SK-N-SH treated with all-trans-retinoic acid at 6 μM for 48 hours (cell line): Measurements from ENCODE around the gene DIPK2B.

Experiments used
- ATAC-seq: fragments of 200-7000 bp; cut with Tn5 transposase; 3 replicates; pipeline ENCODE4 v1.9.1; 2020; ENCODE audit warnings: mild to moderate bottlenecking, moderate library complexity
- ARNTL ChIP-seq: fragments of 450-650 bp; formaldehyde crosslinking; IDR thresholded peaks from 2 replicates; pipeline ENCODE4 v1.5.0; 2020; ENCODE audit warnings: low read depth, mild to moderate bottlenecking, moderate library complexity, borderline replicate concordance
- BACH2 ChIP-seq: fragments of 250-450 bp; sonication (Bioruptor Pico); IDR thresholded peaks from 2 replicates; pipeline ENCODE4 v1.9.0; 2021; ENCODE audit warnings: mild to moderate bottlenecking, borderline replicate concordance
- CSDC2 ChIP-seq: fragments of 250-450 bp; sonication (Bioruptor Pico); IDR thresholded peaks from 2 replicates; pipeline ENCODE4 v1.5.0; 2020; ENCODE audit warnings: mild to moderate bottlenecking, moderate library complexity
- ESRRG ChIP-seq: fragments of 250-450 bp; sonication (Bioruptor Pico); IDR thresholded peaks from 2 replicates; pipeline ENCODE4 v1.6.1; 2021; ENCODE audit warnings: mild to moderate bottlenecking
- ISL1 ChIP-seq: fragments of 250-450 bp; sonication (Bioruptor Pico); IDR thresholded peaks from 2 replicates; pipeline ENCODE4 v2.1.2; 2022; ENCODE audit warnings: mild to moderate bottlenecking, moderate library complexity
- OSR1 ChIP-seq: fragments of 250-450 bp; sonication (Bioruptor Pico); IDR thresholded peaks from 2 replicates; pipeline ENCODE4 v1.8.0; 2022; ENCODE audit warnings: moderate library complexity, mild to moderate bottlenecking, inconsistent platforms
- PPARA ChIP-seq: fragments of 250-450 bp; sonication (Bioruptor Pico); IDR thresholded peaks from 2 replicates; pipeline ENCODE4 v1.5.0; 2020; ENCODE audit warnings: mild to moderate bottlenecking, borderline replicate concordance
- RARB ChIP-seq: fragments of 250-450 bp; sonication (Bioruptor Pico); IDR thresholded peaks from 2 replicates; pipeline ENCODE4 v1.8.0; 2021; ENCODE audit warnings: mild to moderate bottlenecking, moderate library complexity
- SNAI2 ChIP-seq: fragments of 250-450 bp; sonication (Bioruptor Pico); IDR thresholded peaks from 2 replicates; pipeline ENCODE4 v1.5.0; 2020; ENCODE audit warnings: mild to moderate bottlenecking, moderate library complexity
- TOX ChIP-seq: fragments of 250-450 bp; sonication (Bioruptor Pico); IDR thresholded peaks from 2 replicates; pipeline ENCODE4 v1.8.0; 2021; ENCODE audit warnings: mild to moderate bottlenecking, moderate library complexity, borderline replicate concordance
- TSHZ2 ChIP-seq: fragments of 250-450 bp; sonication (Bioruptor Pico); IDR thresholded peaks from 2 replicates; pipeline ENCODE4 v1.5.0; 2020; ENCODE audit warnings: mild to moderate bottlenecking, moderate library complexity
- ZC3H10 ChIP-seq: fragments of 250-450 bp; sonication (Bioruptor Pico); IDR thresholded peaks from 2 replicates; pipeline ENCODE4 v1.5.1; 2021; ENCODE audit warnings: mild to moderate bottlenecking, moderate library complexity
- ZFP3 ChIP-seq: fragments of 250-450 bp; sonication (Bioruptor Pico); IDR thresholded peaks from 2 replicates; pipeline ENCODE4 v1.5.0; 2020; ENCODE audit warnings: mild to moderate bottlenecking, moderate library complexity
- ZFP30 ChIP-seq: fragments of 450-650 bp; formaldehyde crosslinking; IDR thresholded peaks from 2 replicates; pipeline ENCODE4 v1.5.0; 2022; ENCODE audit warnings: mild to moderate bottlenecking, moderate library complexity
- ZNF565 ChIP-seq: fragments of 450-650 bp; formaldehyde crosslinking; conservative IDR thresholded peaks from 2 replicates; pipeline ENCODE4 v1.5.0; 2020; ENCODE audit warnings: low read depth, mild to moderate bottlenecking, moderate library complexity
- ZNF70 ChIP-seq: fragments of 450-650 bp; formaldehyde crosslinking; IDR thresholded peaks from 2 replicates; pipeline ENCODE4 v1.5.0; 2020; ENCODE audit warnings: mild to moderate bottlenecking, moderate library complexity
- ZNF8 ChIP-seq: fragments of 450-650 bp; formaldehyde crosslinking; IDR thresholded peaks from 2 replicates; pipeline ENCODE4 v1.5.0; 2020; ENCODE audit warnings: mild to moderate bottlenecking, moderate library complexity
- TF ChIP-seq, protein P1 (sequence below): fragments of 250-450 bp; sonication (Bioruptor Pico); IDR thresholded peaks from 2 replicates; pipeline ENCODE4 v1.8.0; 2020; ENCODE audit warnings: mild to moderate bottlenecking, moderate library complexity, borderline replicate concordance
- TF ChIP-seq, protein P2 (sequence below): fragments of 250-450 bp; sonication (Bioruptor Pico); IDR thresholded peaks from 2 replicates; pipeline ENCODE4 v1.5.1; 2021; ENCODE audit warnings: mild to moderate bottlenecking, moderate library complexity
- TF ChIP-seq, protein P3 (sequence below): fragments of 250-450 bp; sonication (Bioruptor Pico); IDR thresholded peaks from 2 replicates; pipeline ENCODE4 v1.5.1; 2020; ENCODE audit warnings: low read depth, mild to moderate bottlenecking, moderate library complexity
- TF ChIP-seq, protein P4 (sequence below): fragments of 250-450 bp; sonication (Bioruptor Pico); IDR thresholded peaks from 2 replicates; pipeline ENCODE4 v1.8.0; 2021; ENCODE audit warnings: low read depth, mild to moderate bottlenecking, moderate library complexity, borderline replicate concordance

Gene DIPK2B

DNA sequence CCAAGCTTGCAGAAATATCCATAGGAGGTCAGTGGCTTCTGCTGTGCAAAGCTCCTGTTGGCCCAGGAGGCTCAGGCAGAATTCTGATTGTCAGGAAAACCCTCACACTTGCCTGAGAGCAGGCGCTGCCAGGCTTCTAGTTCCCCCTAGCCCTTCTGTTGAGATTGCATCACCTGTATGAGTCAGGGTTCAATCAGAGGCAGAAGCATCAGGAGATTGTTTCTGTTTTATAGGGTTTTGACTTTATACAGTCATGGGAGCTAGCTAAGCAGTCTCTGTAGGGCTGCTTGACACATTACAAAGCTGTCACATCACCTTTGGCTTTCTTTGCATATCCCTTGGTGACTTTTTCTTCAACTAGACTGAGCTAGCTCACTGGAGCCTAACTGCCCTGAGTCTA is 27.8 kb downstream of the DIPK2B start:
- TF ChIP-seq ESRRG (CRISPR knock-in tag): no peak
- no peak for TF ChIP-seq ZNF8 (CRISPR knock-in tag)
- TF ChIP-seq BACH2 (CRISPR knock-in tag): no peak
- TF ChIP-seq, protein P1, sequence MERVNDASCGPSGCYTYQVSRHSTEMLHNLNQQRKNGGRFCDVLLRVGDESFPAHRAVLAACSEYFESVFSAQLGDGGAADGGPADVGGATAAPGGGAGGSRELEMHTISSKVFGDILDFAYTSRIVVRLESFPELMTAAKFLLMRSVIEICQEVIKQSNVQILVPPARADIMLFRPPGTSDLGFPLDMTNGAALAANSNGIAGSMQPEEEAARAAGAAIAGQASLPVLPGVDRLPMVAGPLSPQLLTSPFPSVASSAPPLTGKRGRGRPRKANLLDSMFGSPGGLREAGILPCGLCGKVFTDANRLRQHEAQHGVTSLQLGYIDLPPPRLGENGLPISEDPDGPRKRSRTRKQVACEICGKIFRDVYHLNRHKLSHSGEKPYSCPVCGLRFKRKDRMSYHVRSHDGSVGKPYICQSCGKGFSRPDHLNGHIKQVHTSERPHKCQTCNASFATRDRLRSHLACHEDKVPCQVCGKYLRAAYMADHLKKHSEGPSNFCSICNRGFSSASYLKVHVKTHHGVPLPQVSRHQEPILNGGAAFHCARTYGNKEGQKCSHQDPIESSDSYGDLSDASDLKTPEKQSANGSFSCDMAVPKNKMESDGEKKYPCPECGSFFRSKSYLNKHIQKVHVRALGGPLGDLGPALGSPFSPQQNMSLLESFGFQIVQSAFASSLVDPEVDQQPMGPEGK (CRISPR knock-in tag): no peak
- no peak for TF ChIP-seq ZNF70 (CRISPR knock-in tag)
- TF ChIP-seq ARNTL (CRISPR knock-in tag): no peak
- TF ChIP-seq RARB (CRISPR knock-in tag): no peak
- TF ChIP-seq CSDC2: no peak
- TF ChIP-seq ZFP3: no peak
- TF ChIP-seq, protein P2, sequence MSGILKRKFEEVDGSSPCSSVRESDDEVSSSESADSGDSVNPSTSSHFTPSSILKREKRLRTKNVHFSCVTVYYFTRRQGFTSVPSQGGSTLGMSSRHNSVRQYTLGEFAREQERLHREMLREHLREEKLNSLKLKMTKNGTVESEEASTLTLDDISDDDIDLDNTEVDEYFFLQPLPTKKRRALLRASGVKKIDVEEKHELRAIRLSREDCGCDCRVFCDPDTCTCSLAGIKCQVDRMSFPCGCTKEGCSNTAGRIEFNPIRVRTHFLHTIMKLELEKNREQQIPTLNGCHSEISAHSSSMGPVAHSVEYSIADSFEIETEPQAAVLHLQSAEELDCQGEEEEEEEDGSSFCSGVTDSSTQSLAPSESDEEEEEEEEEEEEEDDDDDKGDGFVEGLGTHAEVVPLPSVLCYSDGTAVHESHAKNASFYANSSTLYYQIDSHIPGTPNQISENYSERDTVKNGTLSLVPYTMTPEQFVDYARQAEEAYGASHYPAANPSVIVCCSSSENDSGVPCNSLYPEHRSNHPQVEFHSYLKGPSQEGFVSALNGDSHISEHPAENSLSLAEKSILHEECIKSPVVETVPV (CRISPR knock-in tag): no peak
- TF ChIP-seq, all 23 proteins: peak for 0
- peak; percentile 33; the same call in 2 of the 3 replicates for ATAC-seq

DNA sequence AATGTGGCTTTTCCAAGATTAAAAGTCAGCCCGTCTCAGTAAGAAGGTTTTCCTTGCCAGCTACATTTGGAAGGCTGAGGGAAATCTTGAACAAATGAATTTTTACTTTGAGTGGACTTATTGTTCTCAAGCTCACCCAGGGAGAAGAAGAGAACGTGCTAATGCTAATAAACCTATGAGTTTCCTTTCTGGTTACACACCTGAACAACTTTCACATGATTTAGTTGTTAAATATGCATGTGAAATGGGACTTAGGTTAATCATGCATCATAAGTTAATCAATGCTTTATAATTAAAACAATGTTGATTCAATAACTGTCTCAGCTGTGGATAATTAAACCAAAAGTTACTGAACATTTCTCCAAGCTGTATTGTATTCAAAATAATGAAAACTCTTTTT is 33.9 kb downstream of the DIPK2B start:
- no peak for TF ChIP-seq CSDC2
- TF ChIP-seq, protein P3, sequence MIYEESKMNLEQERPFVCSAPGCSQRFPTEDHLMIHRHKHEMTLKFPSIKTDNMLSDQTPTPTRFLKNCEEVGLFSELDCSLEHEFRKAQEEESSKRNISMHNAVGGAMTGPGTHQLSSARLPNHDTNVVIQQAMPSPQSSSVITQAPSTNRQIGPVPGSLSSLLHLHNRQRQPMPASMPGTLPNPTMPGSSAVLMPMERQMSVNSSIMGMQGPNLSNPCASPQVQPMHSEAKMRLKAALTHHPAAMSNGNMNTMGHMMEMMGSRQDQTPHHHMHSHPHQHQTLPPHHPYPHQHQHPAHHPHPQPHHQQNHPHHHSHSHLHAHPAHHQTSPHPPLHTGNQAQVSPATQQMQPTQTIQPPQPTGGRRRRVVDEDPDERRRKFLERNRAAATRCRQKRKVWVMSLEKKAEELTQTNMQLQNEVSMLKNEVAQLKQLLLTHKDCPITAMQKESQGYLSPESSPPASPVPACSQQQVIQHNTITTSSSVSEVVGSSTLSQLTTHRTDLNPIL (CRISPR knock-in tag): no peak
- TF ChIP-seq ZFP3: no peak
- TF ChIP-seq ISL1 (CRISPR knock-in tag): no peak
- TF ChIP-seq ZC3H10 (CRISPR knock-in tag): no peak
- TF ChIP-seq, protein P2 (CRISPR knock-in tag): no peak
- TF ChIP-seq ZNF8 (CRISPR knock-in tag): no peak
- TF ChIP-seq, protein P1 (CRISPR knock-in tag): no peak
- TF ChIP-seq OSR1 (CRISPR knock-in tag): no peak
- TF ChIP-seq ESRRG (CRISPR knock-in tag): no peak
- no peak for TF ChIP-seq ZFP30 (CRISPR knock-in tag)
- TF ChIP-seq ZNF565 (CRISPR knock-in tag): no peak
- TF ChIP-seq BACH2 (CRISPR knock-in tag): no peak
- no peak for TF ChIP-seq TSHZ2 (CRISPR knock-in tag)
- no peak for TF ChIP-seq TOX (CRISPR knock-in tag)
- no peak for ATAC-seq

- no peak for ATAC-seq
- TF ChIP-seq ZNF70 (CRISPR knock-in tag) (no peak), TOX (CRISPR knock-in tag) (no peak), TSHZ2 (CRISPR knock-in tag) (no peak), ZFP30 (CRISPR knock-in tag) (no peak), ZC3H10 (CRISPR knock-in tag) (no peak), ZNF8 (CRISPR knock-in tag) (no peak), ESRRG (CRISPR knock-in tag) (no peak), BACH2 (CRISPR knock-in tag) (no peak), PPARA (CRISPR knock-in tag) (no peak), SNAI2 (no peak), ZNF565 (CRISPR knock-in tag) (no peak), OSR1 (CRISPR knock-in tag) (no peak), RARB (CRISPR knock-in tag) (no peak)
- TF ChIP-seq, protein P4, sequence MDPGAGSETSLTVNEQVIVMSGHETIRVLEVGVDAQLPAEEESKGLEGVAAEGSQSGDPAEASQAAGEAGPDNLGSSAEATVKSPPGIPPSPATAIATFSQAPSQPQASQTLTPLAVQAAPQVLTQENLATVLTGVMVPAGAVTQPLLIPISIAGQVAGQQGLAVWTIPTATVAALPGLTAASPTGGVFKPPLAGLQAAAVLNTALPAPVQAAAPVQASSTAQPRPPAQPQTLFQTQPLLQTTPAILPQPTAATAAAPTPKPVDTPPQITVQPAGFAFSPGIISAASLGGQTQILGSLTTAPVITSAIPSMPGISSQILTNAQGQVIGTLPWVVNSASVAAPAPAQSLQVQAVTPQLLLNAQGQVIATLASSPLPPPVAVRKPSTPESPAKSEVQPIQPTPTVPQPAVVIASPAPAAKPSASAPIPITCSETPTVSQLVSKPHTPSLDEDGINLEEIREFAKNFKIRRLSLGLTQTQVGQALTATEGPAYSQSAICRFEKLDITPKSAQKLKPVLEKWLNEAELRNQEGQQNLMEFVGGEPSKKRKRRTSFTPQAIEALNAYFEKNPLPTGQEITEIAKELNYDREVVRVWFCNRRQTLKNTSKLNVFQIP (CRISPR knock-in tag): no peak
Measured at GRCh38 chrX:45165726-45166125, 35.0 kb downstream of the DIPK2B start.
